ENCODE data around the gene UNC45B.

- TF ChIP-seq CTCF (IDR thresholded peaks at IDR 0.05) (no peak), POLR2A (IDR thresholded peaks at IDR 0.05) (no peak)
These were observed 82.0 kb downstream of the UNC45B start for GRCh38 chr17:35229638-35230037.
